OCI-M1 (cell line): ENCODE data around the gene NDUFAF8.

Source experiments
- DNase-seq: peaks from one replicate; lab custom pipeline; 2025; lab: John Stamatoyannopoulos, UW

NDUFAF8 gene

DNA sequence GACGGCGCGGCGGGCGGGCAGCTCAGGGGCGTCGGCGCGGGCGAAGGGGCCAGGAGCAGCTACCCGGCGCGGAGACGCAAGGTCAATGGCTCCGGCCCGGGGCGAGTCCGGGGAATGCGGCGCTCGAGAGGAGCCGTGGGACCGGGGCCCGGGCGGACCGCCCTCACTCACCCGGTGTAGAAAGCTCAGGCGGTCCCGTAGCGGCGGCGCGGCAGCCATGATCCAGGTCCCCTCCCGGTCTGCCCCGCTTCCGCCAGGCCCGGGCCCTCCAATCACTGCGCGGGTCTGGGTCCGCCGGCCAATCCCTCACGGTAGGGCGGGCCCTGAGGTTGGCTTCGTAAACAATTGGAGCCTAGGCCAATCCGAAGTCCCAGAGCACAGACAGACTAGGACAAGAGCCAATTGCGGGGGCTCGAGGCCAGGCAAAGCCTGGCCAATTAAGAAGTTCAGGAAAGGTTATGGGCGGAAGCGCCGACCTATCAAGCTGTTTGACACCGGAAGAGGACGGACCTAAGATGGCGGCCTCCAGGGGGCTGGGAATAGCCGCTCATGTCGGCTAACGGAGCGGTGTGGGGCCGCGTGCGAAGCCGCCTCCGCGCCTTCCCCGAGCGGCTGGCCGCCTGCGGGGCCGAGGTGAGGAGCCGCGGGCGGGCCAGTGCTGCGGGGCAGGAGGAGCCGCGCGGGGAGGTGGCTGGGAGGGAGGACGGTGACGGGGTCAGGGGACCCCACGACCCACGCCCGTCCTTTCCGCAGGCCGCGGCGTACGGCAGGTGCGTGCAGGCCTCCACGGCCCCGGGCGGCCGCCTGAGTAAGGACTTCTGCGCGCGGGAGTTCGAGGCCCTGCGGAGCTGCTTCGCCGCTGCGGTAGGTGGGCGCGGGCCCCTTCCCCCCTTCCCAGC lies at the start of gene NDUFAF8, which contains the start of gene TEPSIN:
NDUFAF8 (plus strand) TSS at position 504 of the 899 bp plus-strand sequence; CDS start at position 550, 46 bp downstream.
TEPSIN (minus strand) TSS at position 241 of the 899 bp plus-strand sequence; CDS start at position 219, 22 bp downstream.
- DNase-seq: peak; percentile 99

- DNase-seq: no peak
These were observed 49.2 kb upstream of the NDUFAF8 start for GRCh38 chr17:81189670-81190530.

- no peak for DNase-seq
These were observed 48.5 kb upstream of the NDUFAF8 start for GRCh38 chr17:81190591-81190990.

GRCh38 chr17:81191116-81191515 lies 48.0 kb upstream of the NDUFAF8 start:
- DNase-seq: no peak

DNA sequence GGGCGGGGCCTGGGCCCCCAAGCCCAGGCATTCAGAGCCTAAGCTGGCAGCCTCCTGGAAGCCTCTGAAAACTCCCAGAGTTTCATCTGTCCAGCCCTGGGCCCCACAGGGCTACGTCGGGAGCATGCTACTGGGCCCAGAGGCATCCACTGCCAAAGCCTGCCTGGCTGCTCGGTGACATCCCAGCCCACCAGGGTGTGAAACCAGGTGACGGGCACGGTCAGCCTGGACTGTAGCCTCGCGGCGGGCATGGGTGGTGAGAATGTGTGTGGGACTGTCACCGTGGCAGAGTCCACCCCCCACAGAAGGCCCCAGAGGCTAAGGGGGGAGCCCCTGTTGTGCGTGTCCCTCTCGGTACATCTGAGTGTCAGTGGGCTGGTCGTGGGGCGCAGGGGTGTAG lies 47.5 kb upstream of the NDUFAF8 start:
- DNase-seq: no peak

GRCh38 chr17:81192386-81193050 lies 46.6 kb upstream of the NDUFAF8 start:
- DNase-seq: no peak

DNA sequence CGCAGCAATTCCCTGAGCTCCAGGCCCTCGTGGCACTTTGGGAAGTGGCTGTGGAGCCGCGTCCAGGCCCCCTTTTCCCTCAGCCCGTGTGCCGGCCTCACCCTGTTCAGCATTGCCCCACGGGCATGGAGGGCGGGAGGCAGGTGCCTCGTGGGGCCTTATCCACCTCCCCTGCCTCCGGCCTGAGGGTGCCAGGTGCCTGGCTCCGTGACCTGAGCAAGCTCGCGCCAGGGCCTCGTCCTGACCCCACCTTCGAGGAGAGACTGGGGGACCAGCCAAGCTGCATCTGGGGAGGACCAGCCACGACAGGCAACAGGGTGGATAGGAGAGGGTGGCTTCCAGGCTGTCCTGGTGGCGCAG lies 46.1 kb upstream of the NDUFAF8 start:
- DNase-seq: no peak

DNA sequence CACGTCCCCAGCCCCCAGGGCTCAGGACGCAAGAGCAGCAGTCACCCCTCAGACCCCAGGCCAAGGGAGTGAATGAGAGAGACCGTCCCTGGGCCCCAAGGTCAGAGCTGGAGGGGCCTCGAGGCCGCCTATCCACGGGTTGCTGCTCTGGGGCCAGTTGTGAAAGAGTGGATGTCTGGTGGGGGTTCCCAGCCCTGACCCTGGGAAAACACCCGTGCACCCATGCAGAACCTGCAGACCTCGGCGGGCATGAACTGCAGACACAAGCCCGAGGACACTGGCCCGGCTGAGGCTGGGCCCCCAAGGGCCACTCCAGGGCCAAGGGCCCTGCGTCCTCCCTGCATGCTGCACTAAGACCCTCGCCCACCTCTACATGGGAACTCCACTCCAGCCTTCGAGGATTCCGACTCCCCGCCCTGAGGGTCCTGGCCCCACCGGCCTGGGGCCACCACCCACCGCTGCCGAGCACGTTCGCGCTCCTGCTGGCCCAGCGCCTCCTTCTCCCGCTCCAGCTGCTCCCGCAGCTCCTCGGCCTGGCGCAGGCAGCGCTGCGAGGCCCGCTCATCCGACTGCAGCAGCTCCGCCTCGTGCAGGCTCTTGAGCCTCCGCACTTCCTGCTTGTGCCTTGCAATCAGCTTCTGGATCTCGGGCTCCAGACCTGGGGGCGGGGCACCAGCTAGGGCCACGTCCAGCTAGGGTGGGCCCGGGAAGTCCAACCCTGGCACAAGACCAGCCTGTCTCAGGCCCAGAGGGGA lies 45.5 kb upstream of the NDUFAF8 start:
- DNase-seq: no peak

- DNase-seq: no peak
These were observed 44.8 kb upstream of the NDUFAF8 start for GRCh38 chr17:81194225-81194760.

GRCh38 chr17:81194941-81195901 lies 43.9 kb upstream of the NDUFAF8 start:
- no peak for DNase-seq

DNA sequence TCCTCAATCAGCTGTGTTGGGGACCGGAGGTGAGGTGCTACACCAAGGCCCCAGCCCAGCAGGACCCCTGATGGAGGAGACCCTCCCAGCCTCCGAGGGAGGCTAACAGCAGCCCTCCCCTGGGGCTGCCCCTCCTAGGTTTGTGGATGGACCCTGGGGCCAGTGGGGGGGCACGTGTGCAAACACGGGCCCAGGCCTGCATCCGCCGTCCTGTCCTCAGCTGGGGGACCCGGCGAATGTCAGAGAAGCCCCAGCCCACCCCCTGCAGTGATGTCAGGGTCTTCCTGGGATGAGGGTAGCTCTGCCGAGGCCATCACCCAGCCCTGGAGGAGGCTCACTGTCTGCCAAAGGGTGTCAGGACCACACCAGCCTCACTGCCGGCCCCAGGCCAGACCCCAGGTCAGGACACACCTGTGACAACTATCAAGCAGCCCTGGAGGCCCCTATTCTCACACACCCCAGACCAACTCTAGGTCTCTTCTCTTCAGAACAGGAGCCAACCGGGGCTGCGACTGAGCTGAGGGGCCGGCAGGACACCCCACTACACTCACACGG lies 43.1 kb upstream of the NDUFAF8 start:
- DNase-seq: no peak

- no peak for DNase-seq
These were observed 42.4 kb upstream of the NDUFAF8 start for GRCh38 chr17:81196505-81197408.

- no peak for DNase-seq
These were observed 41.7 kb upstream of the NDUFAF8 start for GRCh38 chr17:81197409-81197795.

GRCh38 chr17:81197831-81198490 lies 41.2 kb upstream of the NDUFAF8 start:
- DNase-seq: no peak

GRCh38 chr17:81198826-81199481 lies 40.2 kb upstream of the NDUFAF8 start:
- no peak for DNase-seq

- no peak for DNase-seq
These were observed 39.7 kb upstream of the NDUFAF8 start for GRCh38 chr17:81199482-81199830.

DNA sequence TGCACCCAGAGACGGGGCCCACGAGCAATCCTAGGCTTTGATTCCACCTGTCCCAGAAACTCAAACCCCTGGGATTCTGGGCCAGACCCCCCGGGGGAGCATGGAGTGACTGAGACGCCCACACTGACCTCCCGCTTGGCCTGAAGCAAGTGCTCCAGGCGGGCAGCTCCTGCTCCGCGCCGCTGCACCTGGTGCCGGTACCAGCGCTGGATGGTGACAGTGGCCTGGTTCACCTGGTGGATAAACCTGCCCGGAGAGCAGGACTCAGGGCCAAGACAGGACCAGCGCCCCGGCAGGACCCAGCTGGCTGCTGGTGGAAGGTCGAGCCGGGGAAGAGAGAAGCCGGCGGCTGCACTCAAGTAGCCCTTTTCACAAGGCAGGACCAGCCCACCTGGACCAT lies 38.9 kb upstream of the NDUFAF8 start:
- no peak for DNase-seq
